Smooth muscle cell (in vitro differentiated cells): ENCODE measurements around the gene STK32C. TPM values are rescaled to one million over a fixed set of nuclear protein-coding genes. Genes with fewer than 3 reads are reported as not detected.

ENCODE experiments used
- DNase-seq: peaks from one replicate; lab custom pipeline; 2025; ENCODE audit not compliant: unreplicated experiment; lab: John Stamatoyannopoulos, UW
- H2AFZ ChIP-seq: fragments of 200-600 bp; sonication (generic); 2 replicates; pipeline ENCODE4 v1.6.0; 2016; ENCODE audit warnings: antibody characterized with exemption, low read depth, mild to moderate bottlenecking
- H3F3A ChIP-seq: fragments of 200-600 bp; sonication (generic); 2 replicates; pipeline ENCODE4 v1.6.0; 2017; ENCODE audit warnings: antibody characterized with exemption, low read depth
- H3K27ac ChIP-seq: fragments of 200-600 bp; sonication (generic); 2 replicates; pipeline ENCODE4 v1.5.1; 2016; ENCODE audit warnings: low read depth, mild to moderate bottlenecking
- H3K27me3 ChIP-seq: fragments of 200-600 bp; sonication (generic); 2 replicates; pipeline ENCODE4 v1.6.1; 2016; ENCODE audit warnings: low read depth, mild to moderate bottlenecking
- H3K36me3 ChIP-seq: fragments of 200-600 bp; sonication (generic); 2 replicates; pipeline ENCODE4 v1.5.1; 2016; ENCODE audit warnings: low read depth
- H3K4me1 ChIP-seq: fragments of 200-600 bp; sonication (generic); 2 replicates; pipeline ENCODE4 v1.5.1; 2016; ENCODE audit warnings: low read depth
- H3K4me2 ChIP-seq: fragments of 200-600 bp; sonication (generic); 2 replicates; pipeline ENCODE4 v1.6.0; 2016; ENCODE audit warnings: mild to moderate bottlenecking
- H3K4me3 ChIP-seq: fragments of 200-600 bp; sonication (generic); 2 replicates; pipeline ENCODE4 v1.5.1; 2016; ENCODE audit warnings: mild to moderate bottlenecking
- H3K79me2 ChIP-seq: fragments of 200-600 bp; sonication (generic); 2 replicates; pipeline ENCODE4 v1.6.0; 2016; ENCODE audit warnings: low read depth, mild to moderate bottlenecking
- H3K9ac ChIP-seq: fragments of 200-600 bp; sonication (generic); 2 replicates; pipeline ENCODE4 v1.6.0; 2016; ENCODE audit warnings: low read depth
- H3K9me3 ChIP-seq: fragments of 200-600 bp; sonication (generic); replicated peaks from 2 replicates; pipeline ENCODE4 v1.5.1; 2016; ENCODE audit warnings: low read depth
- H4K20me1 ChIP-seq: fragments of 200-600 bp; sonication (generic); 2 replicates; pipeline ENCODE4 v1.6.0; 2016; ENCODE audit warnings: low read depth
- WGBS: methylation state at CpG from one replicate; pipeline ENCODE4 v1.1.7; 2016; ENCODE audit warnings: low lambda C conversion rate; 5-methylcytosine and 5-hydroxymethylcytosine counted together
- polyA plus RNA-seq: library from polyadenylated mRNA; unstranded; fragments of >200 nt; fragmentation: Nextera tagmentation; extraction: Ambion mirVana; gene quantifications from 2 replicates; pipeline ENCODE4 v1.2.1, GENCODE V29; 2016
- total RNA-seq: library from RNA; depleted of rRNA; stranded (reverse); fragments of >200 nt; gene quantifications from 2 replicates; pipeline ENCODE4 v1.2.3, GENCODE V29; 2014
- TF ChIP-seq, protein P1 (sequence below): fragments of 200-600 bp; sonication (generic); IDR thresholded peaks from 2 replicates; pipeline ENCODE4 v1.5.1; 2017; ENCODE audit warnings: borderline replicate concordance, mild to moderate bottlenecking, antibody characterized with exemption; ENCODE audit not compliant: insufficient read depth, poor library complexity, severe bottlenecking

The STK32C gene
- total and polyA plus RNA-seq, 2 experiments from 2014 or later, result 2.3 to 13.2 TPM

DNA sequence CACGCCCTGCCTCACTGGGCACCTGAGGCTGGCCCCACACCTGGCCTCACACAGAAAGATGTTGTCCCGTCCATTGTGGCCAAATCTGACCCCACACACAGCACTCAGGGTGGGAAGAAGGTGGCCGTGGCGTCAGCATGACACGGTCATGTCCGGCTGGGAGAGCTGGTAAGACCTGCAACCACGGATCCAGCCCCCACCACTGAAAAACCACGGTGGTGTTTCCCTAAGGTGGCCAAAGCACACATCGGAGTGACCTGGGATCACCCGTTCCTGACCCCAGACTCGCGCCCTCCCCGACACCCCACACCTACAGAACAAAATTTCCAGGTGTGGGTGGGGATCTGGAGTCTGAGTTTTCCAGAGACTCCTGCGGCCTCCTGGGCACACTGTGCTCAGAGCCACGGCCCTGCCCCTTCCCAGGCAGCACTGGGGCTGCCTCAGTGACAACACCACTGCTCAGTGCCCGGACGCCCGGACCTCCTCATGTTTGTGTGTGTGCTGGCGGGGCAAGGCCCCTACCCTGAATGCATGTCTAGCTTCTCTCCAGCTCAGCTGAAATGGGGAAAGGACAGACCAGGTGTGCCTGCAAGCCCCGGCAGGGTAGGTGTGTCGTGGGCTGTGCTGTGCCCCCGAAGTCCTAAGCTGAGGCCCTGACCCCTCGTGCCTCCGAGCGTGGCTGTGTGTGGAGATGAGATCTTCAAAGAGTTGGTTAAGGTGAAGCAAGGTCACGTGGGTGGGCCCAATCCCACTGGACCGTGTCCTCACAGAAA lies 36.1 kb downstream of the STK32C start:
- H3K27ac ChIP-seq, result no peak overlapping the region
- DNase-seq, result no peak
- 84% methylated on average over 27 of the region's 27 CpGs for WGBS
- H3F3A ChIP-seq, result no peaks in the 10 kb centered on the region
- H2AFZ ChIP-seq, result no peak overlapping the region
- no peak overlapping the region for H3K9ac ChIP-seq
- H3K27me3 ChIP-seq, result no peaks in the 10 kb centered on the region
- no peaks in the 10 kb centered on the region for H3K36me3 ChIP-seq
- H3K4me3 ChIP-seq, result no peak overlapping the region
- H3K79me2 ChIP-seq, result no peaks in the 10 kb centered on the region
- no peaks in the 10 kb centered on the region for H3K4me1 ChIP-seq
- H4K20me1 ChIP-seq, result no peaks in the 10 kb centered on the region
- no peaks in the 10 kb centered on the region for H3K9me3 ChIP-seq
- H3K4me2 ChIP-seq, result no peak overlapping the region
- TF ChIP-seq, protein P1, sequence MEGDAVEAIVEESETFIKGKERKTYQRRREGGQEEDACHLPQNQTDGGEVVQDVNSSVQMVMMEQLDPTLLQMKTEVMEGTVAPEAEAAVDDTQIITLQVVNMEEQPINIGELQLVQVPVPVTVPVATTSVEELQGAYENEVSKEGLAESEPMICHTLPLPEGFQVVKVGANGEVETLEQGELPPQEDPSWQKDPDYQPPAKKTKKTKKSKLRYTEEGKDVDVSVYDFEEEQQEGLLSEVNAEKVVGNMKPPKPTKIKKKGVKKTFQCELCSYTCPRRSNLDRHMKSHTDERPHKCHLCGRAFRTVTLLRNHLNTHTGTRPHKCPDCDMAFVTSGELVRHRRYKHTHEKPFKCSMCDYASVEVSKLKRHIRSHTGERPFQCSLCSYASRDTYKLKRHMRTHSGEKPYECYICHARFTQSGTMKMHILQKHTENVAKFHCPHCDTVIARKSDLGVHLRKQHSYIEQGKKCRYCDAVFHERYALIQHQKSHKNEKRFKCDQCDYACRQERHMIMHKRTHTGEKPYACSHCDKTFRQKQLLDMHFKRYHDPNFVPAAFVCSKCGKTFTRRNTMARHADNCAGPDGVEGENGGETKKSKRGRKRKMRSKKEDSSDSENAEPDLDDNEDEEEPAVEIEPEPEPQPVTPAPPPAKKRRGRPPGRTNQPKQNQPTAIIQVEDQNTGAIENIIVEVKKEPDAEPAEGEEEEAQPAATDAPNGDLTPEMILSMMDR, result no peak

- Histone ChIP-seq H3K9ac (no peak overlapping the region), H3K27ac (no peak overlapping the region), H3F3A (no peaks in the 10 kb centered on the region), H3K79me2 (no peaks in the 10 kb centered on the region), H3K4me2 (no peak overlapping the region), H3K4me3 (no peak overlapping the region), H3K27me3 (no peaks in the 10 kb centered on the region), H3K36me3 (no peaks in the 10 kb centered on the region), H2AFZ (no peak overlapping the region), H3K4me1 (no peaks in the 10 kb centered on the region), H4K20me1 (no peaks in the 10 kb centered on the region), H3K9me3 (no peaks in the 10 kb centered on the region)
- TF ChIP-seq, protein P1, result no peak
- no peak for DNase-seq
- WGBS, result 81% methylated on average over 11 of the region's 11 CpGs
Measured at GRCh38 chr10:132270721-132271457, 36.9 kb downstream of the STK32C start.

GRCh38 chr10:132270256-132270655 lies 37.5 kb downstream of the STK32C start:
- no peak overlapping the region for H3K4me3 ChIP-seq
- no peaks in the 10 kb centered on the region for H3K79me2 ChIP-seq
- H3K36me3 ChIP-seq, result no peaks in the 10 kb centered on the region
- H3K4me2 ChIP-seq, result no peak overlapping the region
- no peak overlapping the region for H3K27ac ChIP-seq
- TF ChIP-seq, protein P1, result no peak
- H3K9ac ChIP-seq, result no peak overlapping the region
- no peak for DNase-seq
- WGBS, result 96% methylated on average over 11 of the region's 11 CpGs
- H2AFZ ChIP-seq, result no peak overlapping the region
- H3F3A ChIP-seq, result no peaks in the 10 kb centered on the region
- no peaks in the 10 kb centered on the region for H3K27me3 ChIP-seq
- H3K9me3 ChIP-seq, result no peaks in the 10 kb centered on the region
- H3K4me1 ChIP-seq, result no peaks in the 10 kb centered on the region
- no peaks in the 10 kb centered on the region for H4K20me1 ChIP-seq
